HG02610 (cell line): Measurements from ENCODE around the gene STUB1.

Experiments
- ATAC-seq: cut with Tn5 transposase; IDR thresholded peaks from one replicate; pipeline ENCODE4 v1.9.1; 2021; ENCODE audit warnings: mild to moderate bottlenecking, moderate library complexity; ENCODE audit not compliant: unreplicated experiment

Gene STUB1

GRCh38 chr16:662597-662996, 17.6 kb upstream of the STUB1 start:
- no peak for ATAC-seq

GRCh38 chr16:666572-666971, 13.6 kb upstream of the STUB1 start:
- ATAC-seq: no peak

- no peak for ATAC-seq
These were observed 13.0 kb upstream of the STUB1 start for GRCh38 chr16:667113-667779.

GRCh38 chr16:667780-668518, 12.3 kb upstream of the STUB1 start, which contains the start of gene RHOT2:
Gene RHOT2, plus strand, starts transcription at chr16:668132. Its CDS starts 68 bp downstream, at chr16:668200.
- ATAC-seq: peak; percentile 82

GRCh38 chr16:668519-669171, 11.6 kb upstream of the STUB1 start:
- no peak for ATAC-seq

- no peak for ATAC-seq
These were observed 10.5 kb upstream of the STUB1 start for GRCh38 chr16:669666-670065.

- no peak for ATAC-seq
These were observed 9.5 kb upstream of the STUB1 start for GRCh38 chr16:670485-671352.

GRCh38 chr16:671353-672131, 8.7 kb upstream of the STUB1 start:
- ATAC-seq: no peak

GRCh38 chr16:672371-672770, 7.8 kb upstream of the STUB1 start:
- ATAC-seq: no peak

GRCh38 chr16:672851-673250, 7.4 kb upstream of the STUB1 start:
- ATAC-seq: no peak

GRCh38 chr16:673399-673991, 6.7 kb upstream of the STUB1 start:
- no peak for ATAC-seq

GRCh38 chr16:674214-674881, 5.9 kb upstream of the STUB1 start:
- no peak for ATAC-seq

GRCh38 chr16:674968-675883, 5.0 kb upstream of the STUB1 start, which contains the start of gene RHBDL1:
Gene RHBDL1, plus strand, starts transcription at chr16:675671. Its CDS starts 120 bp downstream, at chr16:675791.
- ATAC-seq: no peak

- no peak for ATAC-seq
These were observed 4.2 kb upstream of the STUB1 start for GRCh38 chr16:675884-676564.

- no peak for ATAC-seq
These were observed 3.7 kb upstream of the STUB1 start for GRCh38 chr16:676565-676902.

- no peak for ATAC-seq
These were observed 3.3 kb upstream of the STUB1 start for GRCh38 chr16:676913-677312.

- no peak for ATAC-seq
These were observed 2.7 kb upstream of the STUB1 start for GRCh38 chr16:677316-678190.
